Stimulated activated CD8-positive, alpha-beta memory T cell treated with anti-CD3 and anti-CD28 coated beads, Interleukin-4, amount 100 ng/mL, for 48 hours (primary cell): ENCODE data around the gene GNAO1.
A peak's percentile ranks its signal among the peaks of the same experiment; 100 is the strongest.

Source experiments
- DNase-seq: peaks from one replicate; pipeline ENCODE4 v3.0.0-alpha.2; 2020

The GNAO1 gene

GRCh38 chr16:56266641-56267607 lies 75.6 kb downstream of the GNAO1 start:
- no peak for DNase-seq

DNA sequence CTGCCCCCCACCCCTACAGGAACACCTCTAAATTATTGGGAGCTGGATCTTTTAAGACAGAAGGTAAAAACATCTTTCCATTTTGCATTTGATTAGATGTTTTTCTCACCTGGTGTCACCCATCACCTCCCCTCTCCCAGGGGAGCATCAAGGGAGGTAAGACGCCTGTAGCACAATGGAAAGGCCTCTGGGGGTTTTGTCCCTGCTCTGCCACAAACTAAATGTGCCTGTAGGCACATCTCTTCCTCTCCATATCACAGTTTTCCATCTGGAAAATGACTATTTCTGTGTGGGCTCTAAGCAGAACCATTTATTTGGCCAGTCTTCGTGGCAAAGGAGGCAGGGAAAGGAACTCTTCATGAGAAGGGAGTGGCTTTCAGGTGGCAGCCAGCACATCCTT lies 76.6 kb downstream of the GNAO1 start:
- DNase-seq = no peak

- DNase-seq = no peak
Measured at GRCh38 chr16:56268799-56269198, 77.5 kb downstream of the GNAO1 start.

DNA sequence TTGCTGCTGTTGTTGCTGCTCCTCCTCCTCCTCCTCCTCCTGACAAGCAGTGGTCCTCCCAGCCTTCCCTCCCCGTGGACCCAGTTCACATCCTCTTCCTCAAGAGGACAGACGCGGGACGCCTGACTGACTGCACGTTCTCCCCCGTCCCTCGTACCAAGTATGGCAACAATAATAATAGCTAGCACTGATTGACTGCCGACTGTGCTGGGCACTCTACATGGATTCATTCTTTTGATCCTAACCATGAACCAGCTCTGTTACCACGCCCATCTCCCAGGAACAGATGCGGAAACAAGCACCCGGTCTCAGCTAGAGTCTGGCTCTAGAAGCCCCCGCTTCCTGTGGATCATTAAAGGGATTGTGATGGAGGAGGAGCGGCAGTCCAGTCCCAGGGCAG lies 78.0 kb downstream of the GNAO1 start:
- no peak for DNase-seq

GRCh38 chr16:56269811-56270684 lies 78.8 kb downstream of the GNAO1 start:
- DNase-seq = no peak

DNA sequence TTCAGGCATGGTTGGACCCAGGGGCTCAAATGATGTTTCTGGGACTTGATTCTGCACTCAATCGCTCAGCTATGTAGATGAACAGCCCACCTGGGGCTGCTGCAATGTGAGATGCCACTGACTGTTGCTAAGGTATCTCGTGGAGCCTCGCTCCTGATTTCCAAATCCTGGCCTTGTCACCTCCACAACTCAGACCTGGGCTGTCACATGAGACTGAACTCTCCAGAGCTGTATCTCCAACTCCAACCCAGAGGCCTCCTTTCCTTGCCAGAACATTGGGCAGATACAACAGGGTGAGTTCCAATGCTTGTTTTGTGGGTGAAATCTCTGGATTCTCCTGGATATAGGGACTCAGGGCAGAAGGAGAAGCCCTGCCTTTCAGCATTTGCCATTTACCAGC lies 79.5 kb downstream of the GNAO1 start:
- DNase-seq = no peak

GRCh38 chr16:56272583-56272894 lies 81.2 kb downstream of the GNAO1 start:
- no peak for DNase-seq

DNA sequence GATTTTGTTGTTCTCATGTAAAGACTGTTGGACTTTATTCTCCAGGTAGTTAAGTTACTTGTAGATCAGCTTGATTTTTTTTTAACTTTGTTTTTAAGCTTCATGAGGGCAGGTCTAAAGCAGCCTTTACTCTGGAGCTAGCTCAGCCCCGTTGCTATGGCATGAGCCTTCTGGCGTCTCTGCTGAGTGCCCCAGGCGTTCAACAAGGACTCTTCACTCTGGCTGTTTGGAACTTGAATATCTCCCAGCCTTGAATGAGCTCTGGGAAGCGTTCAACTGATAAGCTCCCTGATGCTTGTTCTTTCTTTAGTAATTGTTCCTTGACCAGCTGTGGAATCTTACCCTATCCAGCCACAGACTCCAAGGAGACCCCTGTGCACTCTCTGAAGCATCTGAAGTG lies 82.3 kb downstream of the GNAO1 start:
- DNase-seq = no peak

DNA sequence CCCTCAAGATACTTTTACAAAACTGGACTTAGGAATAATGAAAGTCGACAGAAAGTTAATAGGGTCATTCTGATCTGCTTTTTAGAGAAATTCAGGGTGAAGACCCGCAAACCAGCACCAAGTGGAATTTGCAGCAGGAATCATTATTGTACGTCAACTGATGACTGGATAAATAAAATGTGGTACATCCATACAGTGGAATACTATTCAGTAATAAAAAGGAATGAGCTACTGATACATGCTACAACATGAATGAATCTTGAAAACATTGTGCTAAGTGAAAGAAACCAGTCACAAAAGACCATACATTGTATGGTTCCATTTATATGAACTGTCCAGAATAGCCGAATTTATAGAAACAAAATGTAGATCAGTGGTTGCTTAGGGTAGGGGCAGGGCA lies 83.1 kb downstream of the GNAO1 start:
- no peak for DNase-seq

GRCh38 chr16:56275076-56275475 lies 83.8 kb downstream of the GNAO1 start:
- DNase-seq = no peak

- DNase-seq = no peak
Measured at GRCh38 chr16:56275801-56276200, 84.5 kb downstream of the GNAO1 start.

GRCh38 chr16:56277075-56277474 lies 85.8 kb downstream of the GNAO1 start:
- DNase-seq = no peak

DNA sequence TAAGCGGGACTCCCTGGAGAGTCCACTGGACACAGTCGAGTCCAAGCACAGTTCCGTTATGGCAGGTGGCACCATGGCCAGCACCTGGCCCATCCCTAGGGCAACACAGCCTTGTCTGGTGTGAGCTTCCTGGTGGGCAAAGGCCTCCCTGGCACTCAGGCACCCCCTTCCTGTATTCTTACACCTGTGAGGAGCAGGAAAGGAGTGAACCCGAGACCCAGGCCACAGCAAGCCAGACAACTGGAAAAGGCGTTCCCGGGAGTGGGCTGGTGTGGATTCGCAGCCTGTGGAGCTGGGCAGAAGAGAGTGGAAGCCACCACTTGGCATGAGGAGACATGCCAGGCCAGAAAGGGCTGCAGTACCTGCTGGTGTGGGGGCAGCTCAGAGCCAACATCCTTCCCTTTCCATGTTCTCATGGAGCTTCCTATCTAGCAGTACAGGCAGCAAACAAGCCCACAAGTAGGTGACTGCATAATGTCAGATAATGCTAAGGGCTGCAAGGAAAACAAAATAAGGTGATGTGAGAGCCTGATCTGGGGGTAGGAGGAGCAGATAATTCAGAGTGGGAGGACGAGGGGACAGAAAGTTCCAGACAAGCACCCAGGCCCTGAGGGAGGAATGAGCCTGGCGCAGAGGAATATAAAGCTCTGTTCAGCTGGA lies 87.0 kb downstream of the GNAO1 start:
- DNase-seq = no peak

DNA sequence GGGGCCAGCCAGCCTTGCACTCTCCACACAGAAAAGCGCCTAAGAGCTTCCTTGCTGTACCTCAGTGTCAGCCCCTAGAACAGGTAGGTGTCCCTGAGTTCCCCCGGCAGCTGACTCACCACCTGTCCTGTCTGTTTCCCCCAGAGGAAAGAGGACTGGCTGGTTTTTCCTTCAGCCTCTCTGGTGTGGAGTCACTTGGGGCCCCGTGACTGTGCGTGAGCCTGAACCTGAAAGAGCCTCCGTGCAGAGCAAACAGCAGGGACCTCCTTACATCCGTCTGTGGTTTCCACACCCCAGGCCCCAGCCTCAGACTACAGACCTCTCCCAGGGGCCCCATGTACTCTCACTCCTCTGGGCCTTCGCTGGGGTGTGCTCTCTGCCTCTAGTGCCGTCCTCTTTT lies 87.8 kb downstream of the GNAO1 start:
- peak; percentile 60 for DNase-seq

DNA sequence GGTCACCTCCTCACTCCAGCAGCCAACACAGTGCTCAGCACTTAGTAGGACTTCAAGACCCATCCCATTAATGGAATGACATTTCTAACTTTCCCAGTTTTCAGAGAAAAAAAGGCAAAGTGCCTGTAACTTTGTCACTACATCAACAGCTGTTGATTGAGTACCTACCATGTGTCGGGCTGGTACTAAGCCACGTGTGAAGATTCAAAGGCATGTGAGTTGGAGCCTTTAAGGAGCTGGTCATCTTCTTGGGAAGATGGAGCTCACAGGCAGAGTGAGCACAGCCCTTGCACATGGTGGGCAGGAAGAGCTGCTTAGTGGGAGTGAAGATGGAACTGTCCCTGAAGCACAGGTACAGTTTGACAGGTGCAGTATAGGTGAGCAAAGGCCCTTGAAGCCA lies 88.6 kb downstream of the GNAO1 start:
- no peak for DNase-seq

- no peak for DNase-seq
Measured at GRCh38 chr16:56281249-56281805, 90.0 kb downstream of the GNAO1 start.

DNA sequence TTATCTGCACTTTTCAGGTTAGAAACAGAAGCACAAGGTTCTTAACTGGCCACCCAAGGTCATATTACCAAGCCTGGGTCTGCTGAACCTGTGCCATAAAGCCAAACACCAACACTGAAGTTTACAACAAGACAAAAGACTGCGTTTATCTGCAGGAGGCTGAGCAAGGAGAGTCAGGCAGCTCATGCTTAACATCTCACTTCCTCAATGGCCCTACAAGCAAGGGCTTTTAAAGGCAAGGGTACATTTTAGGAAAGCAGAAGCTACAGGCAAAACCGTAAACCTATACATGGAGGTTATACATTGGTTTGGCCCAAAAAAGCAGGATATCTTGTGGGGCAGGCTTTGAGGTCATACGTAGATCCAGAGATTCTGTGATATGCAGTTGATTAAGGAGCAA lies 91.2 kb downstream of the GNAO1 start:
- DNase-seq = no peak

GRCh38 chr16:56284521-56284920 lies 93.2 kb downstream of the GNAO1 start:
- DNase-seq = no peak

DNA sequence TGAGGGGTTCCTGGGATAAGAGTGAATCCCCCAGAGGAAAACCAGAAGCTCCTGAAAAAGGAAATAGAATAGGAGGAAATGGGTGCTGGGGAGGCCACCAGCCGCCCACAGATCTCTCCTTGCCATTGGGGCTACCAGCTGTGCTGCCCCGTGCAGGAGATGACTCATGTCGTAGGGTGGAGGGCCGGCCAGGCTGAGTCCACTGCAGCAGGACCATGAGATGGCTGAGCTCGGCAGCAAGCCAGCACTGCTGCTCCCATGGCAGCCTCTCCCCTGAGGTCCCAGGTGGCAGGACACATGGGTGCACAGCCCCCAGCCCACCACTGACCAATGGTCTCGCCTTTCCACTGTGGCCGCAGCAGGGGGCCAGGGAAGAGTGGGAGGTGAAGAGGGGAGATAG lies 95.5 kb downstream of the GNAO1 start:
- DNase-seq = no peak

- DNase-seq = no peak
Measured at GRCh38 chr16:56288019-56288418, 96.7 kb downstream of the GNAO1 start.

DNA sequence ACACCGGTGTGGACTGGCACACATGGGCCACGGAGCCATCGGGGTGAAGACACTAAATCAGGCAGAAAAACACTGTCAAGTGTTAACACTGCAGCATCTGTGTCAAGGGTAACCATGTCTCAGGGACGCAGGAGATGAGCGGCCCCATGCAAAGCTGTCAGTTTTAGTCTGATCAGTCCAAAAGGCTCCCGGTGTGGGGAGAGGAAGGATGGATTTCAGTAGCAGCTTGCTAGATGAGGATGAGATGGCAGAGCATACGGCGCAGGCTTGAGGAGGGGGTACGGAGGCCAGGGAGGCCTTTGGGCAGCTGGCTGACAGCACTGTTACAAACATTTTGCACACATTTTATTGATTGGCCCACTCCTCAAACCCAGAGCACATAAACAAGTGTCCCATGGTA lies 98.1 kb downstream of the GNAO1 start:
- DNase-seq = no peak

- no peak for DNase-seq
Measured at GRCh38 chr16:56289862-56290261, 98.6 kb downstream of the GNAO1 start.

GRCh38 chr16:56294014-56294413 lies 102.7 kb downstream of the GNAO1 start:
- DNase-seq = no peak
